CD4-positive, alpha-beta T cell treated with Interleukin-17A for 4 hours (primary cell): Measurements from ENCODE around the gene ABCC9.

Experiments
- DNase-seq: peaks from one replicate; pipeline ENCODE4 v3.0.0-alpha.2; 2020; ENCODE audit warnings: mixed read lengths

ABCC9 gene

GRCh38 chr12:21771311-21771710 lies 169.9 kb downstream of the ABCC9 start:
- DNase-seq: no peak

DNA sequence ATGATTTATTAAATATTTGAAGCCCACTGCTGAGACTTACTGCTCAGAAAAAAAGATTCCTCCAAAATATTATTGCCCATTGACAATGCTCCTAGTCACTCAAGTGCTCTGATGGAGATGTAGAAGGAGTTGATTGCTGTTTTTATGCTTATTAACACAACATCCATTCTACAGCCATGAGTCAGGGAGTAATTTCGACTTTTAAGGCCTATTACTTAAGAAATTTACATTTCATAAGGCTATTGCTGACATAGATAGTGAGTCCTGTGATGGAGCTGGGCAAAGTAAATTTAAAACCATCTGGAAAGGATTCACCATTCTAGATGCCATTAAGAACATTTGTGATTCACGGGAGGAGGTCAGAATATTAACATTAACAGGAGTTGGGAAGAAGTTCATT lies 171.9 kb downstream of the ABCC9 start:
- no peak for DNase-seq

DNA sequence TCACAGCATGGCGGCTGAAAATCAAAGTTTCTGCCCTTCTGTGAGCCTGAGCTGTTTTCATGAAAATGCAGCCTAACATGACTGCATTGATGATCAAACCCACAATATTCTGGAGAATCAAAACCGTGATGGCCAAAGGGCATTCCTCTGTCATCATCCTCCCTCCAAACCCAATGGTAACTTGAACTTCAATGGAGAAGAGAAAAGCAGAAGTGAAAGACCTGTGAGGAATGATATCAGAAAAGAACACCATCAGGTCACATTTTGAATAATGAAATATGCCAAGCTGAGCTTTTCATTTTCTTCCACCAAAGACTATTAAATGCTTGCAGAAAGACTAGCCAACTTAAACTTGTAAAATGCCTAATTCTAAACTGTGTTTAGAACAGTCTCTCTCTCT lies 174.8 kb downstream of the ABCC9 start:
- DNase-seq: no peak

DNA sequence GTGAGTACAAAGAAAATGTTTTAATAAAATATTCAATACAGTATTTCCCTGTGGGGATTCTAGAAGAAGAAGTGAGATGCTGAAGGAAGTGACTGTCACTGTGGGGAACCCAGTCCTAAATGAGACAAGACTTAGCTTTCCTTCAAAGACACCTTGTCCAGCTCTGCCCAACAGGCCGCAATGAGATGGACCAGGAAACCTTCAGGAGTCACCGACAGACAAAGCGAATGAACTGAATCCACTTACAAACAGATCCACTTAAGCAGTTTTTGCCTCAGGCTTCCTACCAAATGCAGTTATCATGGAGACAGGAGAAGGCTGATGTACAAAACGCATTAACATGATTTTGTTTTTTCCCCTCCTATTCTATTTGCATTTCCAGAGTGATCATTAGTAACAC lies 176.3 kb downstream of the ABCC9 start:
- DNase-seq: no peak

DNA sequence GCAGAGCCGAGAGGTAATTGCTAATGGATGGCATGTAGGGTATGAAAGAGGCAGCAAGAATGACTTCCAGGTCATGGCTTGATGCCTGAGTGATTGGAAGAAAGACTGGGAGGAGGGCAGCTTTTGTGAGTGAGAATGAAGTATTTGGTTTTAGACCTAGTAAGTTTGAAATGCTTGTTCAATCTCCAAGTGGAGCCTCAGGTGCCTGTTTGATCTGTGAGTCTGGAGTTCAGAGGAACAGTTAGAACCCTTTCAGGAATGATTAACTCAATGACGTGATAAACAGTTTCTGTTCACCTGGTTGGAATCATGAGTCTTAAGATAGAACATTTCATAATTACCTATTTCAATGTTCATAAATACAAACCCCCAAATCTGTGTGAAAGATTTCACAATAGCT lies 177.2 kb downstream of the ABCC9 start:
- no peak for DNase-seq

DNA sequence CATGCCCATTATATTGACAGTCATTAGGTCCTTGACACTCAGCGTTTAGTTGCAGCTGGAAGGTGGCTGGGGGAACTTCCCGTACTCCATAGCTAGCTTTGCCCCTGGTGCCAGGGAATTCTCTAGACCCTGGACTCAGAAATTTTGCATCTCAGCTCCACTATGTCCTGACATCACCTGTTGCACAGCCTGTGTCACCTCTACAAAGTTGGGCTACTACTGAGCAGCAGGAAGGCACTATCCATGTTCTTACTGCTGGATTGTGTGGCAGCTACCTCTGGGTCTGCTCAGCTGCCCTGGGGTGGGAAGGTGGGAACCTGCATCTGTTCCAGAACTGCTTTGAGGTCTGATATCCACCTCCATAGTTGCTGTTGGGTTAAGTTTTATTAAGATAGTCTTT lies 177.7 kb downstream of the ABCC9 start:
- DNase-seq: no peak

- DNase-seq: no peak
Measured at GRCh38 chr12:21759737-21760136, 181.5 kb downstream of the ABCC9 start.

DNA sequence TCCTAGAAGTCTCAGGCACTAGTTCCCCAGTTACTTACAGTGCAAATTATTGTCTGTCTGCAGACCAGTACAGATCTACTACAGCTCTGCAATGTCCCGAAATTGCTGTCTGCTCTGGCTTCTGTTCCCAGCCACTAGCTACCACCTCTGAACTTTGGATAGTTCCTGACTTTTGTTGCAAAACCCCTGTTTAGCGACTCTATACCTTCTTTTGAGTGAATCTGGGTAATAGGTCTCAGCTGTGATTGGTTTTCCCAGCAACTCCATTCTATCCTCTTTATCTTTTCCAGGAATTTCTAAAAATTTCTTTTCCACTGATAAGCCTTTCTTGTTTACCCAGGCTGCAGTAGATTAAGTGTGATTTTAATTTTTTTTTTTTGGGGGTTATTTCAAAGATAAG lies 183.5 kb downstream of the ABCC9 start:
- DNase-seq: no peak

GRCh38 chr12:21756699-21757098 lies 184.5 kb downstream of the ABCC9 start:
- no peak for DNase-seq

DNA sequence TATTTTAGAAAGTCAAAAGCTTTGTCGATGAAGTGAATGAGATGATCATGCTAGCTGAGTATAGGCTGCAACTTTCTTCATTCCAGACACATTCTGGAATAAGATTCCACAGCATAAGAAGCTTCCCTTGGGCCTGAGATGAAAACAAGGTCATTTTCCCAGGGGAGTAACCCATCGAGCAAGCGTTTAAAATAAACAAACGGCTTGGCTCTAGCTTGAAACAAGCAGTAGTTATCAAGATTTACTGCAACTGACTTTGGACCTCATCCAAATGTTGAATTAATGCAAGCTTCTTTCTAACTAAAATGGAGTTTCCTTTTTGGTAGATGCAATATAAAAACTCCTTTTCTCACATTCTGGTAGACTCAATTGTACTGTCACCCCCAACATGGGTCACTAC lies 189.7 kb downstream of the ABCC9 start:
- DNase-seq: no peak
